Central memory CD8-positive, alpha-beta T cell (primary cell): ENCODE results near the gene PCNX2.

Experiments
- ATAC-seq: fragments of 150-1000 bp; cut with Tn5 transposase; replicated peaks from 2 replicates; pipeline ENCODE4 v1.10.0; 2022; ENCODE audit warnings: mild to moderate bottlenecking, moderate FRiP score, moderate number of reproducible peaks; ENCODE audit not compliant: poor library complexity, severe bottlenecking; ENCODE audit errors: extremely low read depth
- DNase-seq, 2 donors: peaks; one replicate each; pipeline ENCODE4 v3.0.0; 2021; ENCODE audit warnings: low spot score in 2 of 2
- H3K27ac Mint-ChIP-seq: one replicate; pipeline ENCODE4 v1.8.0; 2022; ENCODE audit warnings: low read depth, mild to moderate bottlenecking, moderate library complexity, mixed read lengths
- H3K27me3 Mint-ChIP-seq: one replicate; pipeline ENCODE4 v1.8.0; 2022; ENCODE audit warnings: mixed read lengths
- H3K36me3 Mint-ChIP-seq: one replicate; pipeline ENCODE4 v1.8.0; 2022; ENCODE audit warnings: mild to moderate bottlenecking, moderate library complexity, mixed read lengths; ENCODE audit not compliant: insufficient read depth
- H3K4me1 Mint-ChIP-seq: one replicate; pipeline ENCODE4 v1.8.0; 2022; ENCODE audit warnings: mixed read lengths
- H3K4me3 Mint-ChIP-seq: one replicate; pipeline ENCODE4 v1.8.0; 2022; ENCODE audit warnings: mild to moderate bottlenecking, moderate library complexity, mixed read lengths
- H3K9me3 Mint-ChIP-seq: one replicate; pipeline ENCODE4 v1.8.0; 2022; ENCODE audit warnings: mixed read lengths

Gene PCNX2

GRCh38 chr1:232996143-232996542 is 299.4 kb downstream of the PCNX2 start:
- Mint-ChIP-seq H3K9me3 (no peaks in the 10 kb centered on the region), H3K27ac (no peak overlapping the region), H3K36me3 (peaks cover 50% of the 10 kb centered on the region), H3K4me1 (peaks cover under 1% of the 10 kb centered on the region), H3K4me3 (no peak overlapping the region), H3K27me3 (no peaks in the 10 kb centered on the region)
- no peak for DNase-seq
- no peak for ATAC-seq

GRCh38 chr1:232995189-232995588 is 300.3 kb downstream of the PCNX2 start:
- Mint-ChIP-seq H3K4me3 (no peak overlapping the region), H3K4me1 (peaks cover 5% of the 10 kb centered on the region), H3K9me3 (no peaks in the 10 kb centered on the region), H3K36me3 (peaks cover 45% of the 10 kb centered on the region), H3K27ac (no peak overlapping the region), H3K27me3 (no peaks in the 10 kb centered on the region)
- DNase-seq, result no peak
- no peak for ATAC-seq

- H3K4me3 Mint-ChIP-seq, result no peak overlapping the region
- DNase-seq (no peak), ATAC-seq (no peak)
- H3K36me3 Mint-ChIP-seq, result peaks cover 35% of the 10 kb centered on the region
- H3K4me1 Mint-ChIP-seq, result peaks cover 5% of the 10 kb centered on the region
- H3K27ac Mint-ChIP-seq, result no peak overlapping the region
- no peaks in the 10 kb centered on the region for H3K27me3 Mint-ChIP-seq
- H3K9me3 Mint-ChIP-seq, result no peaks in the 10 kb centered on the region
Measured at GRCh38 chr1:232993555-232993954, 302.0 kb downstream of the PCNX2 start.

- no peaks in the 10 kb centered on the region for H3K27me3 Mint-ChIP-seq
- DNase-seq (no peak), ATAC-seq (no peak)
- no peaks in the 10 kb centered on the region for H3K9me3 Mint-ChIP-seq
- H3K36me3 Mint-ChIP-seq, result peaks cover 30% of the 10 kb centered on the region
- H3K4me3 Mint-ChIP-seq, result no peak overlapping the region
- peak overlapping the region; percentile 55 for H3K27ac Mint-ChIP-seq
- H3K4me1 Mint-ChIP-seq, result peaks cover 5% of the 10 kb centered on the region
Measured at GRCh38 chr1:232992227-232992626, 303.3 kb downstream of the PCNX2 start.

- peaks cover 24% of the 10 kb centered on the region for H3K36me3 Mint-ChIP-seq
- no peak for DNase-seq
Measured at GRCh38 chr1:232991238-232991637, 304.3 kb downstream of the PCNX2 start.

GRCh38 chr1:232990176-232991128 is 305.1 kb downstream of the PCNX2 start:
- H3K27ac Mint-ChIP-seq, result no peak overlapping the region
- H3K4me1 Mint-ChIP-seq, result peaks cover 5% of the 10 kb centered on the region
- H3K27me3 Mint-ChIP-seq, result no peaks in the 10 kb centered on the region
- H3K36me3 Mint-ChIP-seq, result peaks cover 20% of the 10 kb centered on the region
- DNase-seq (no peak), ATAC-seq (no peak)
- H3K4me3 Mint-ChIP-seq, result no peak overlapping the region
- no peaks in the 10 kb centered on the region for H3K9me3 Mint-ChIP-seq

More at GRCh38 chr1:232991238-232991637, 304.3 kb downstream of the PCNX2 start:
- no peaks in the 10 kb centered on the region for H3K27me3 Mint-ChIP-seq
- peak overlapping the region; percentile 55 for H3K27ac Mint-ChIP-seq
- H3K9me3 Mint-ChIP-seq, result no peaks in the 10 kb centered on the region
- no peak overlapping the region for H3K4me3 Mint-ChIP-seq
- peaks cover 5% of the 10 kb centered on the region for H3K4me1 Mint-ChIP-seq
- ATAC-seq, result no peak

GRCh38 chr1:232988572-232989040 is 306.9 kb downstream of the PCNX2 start:
- Mint-ChIP-seq H3K27ac (no peak overlapping the region), H3K36me3 (peaks cover 14% of the 10 kb centered on the region), H3K4me1 (peaks cover 5% of the 10 kb centered on the region), H3K9me3 (no peaks in the 10 kb centered on the region), H3K27me3 (no peaks in the 10 kb centered on the region), H3K4me3 (no peak overlapping the region)
- DNase-seq, result no peak
- ATAC-seq, result no peak

- ATAC-seq (no peak), DNase-seq (no peak)
- Mint-ChIP-seq H3K27ac (no peak overlapping the region), H3K27me3 (no peaks in the 10 kb centered on the region), H3K9me3 (no peaks in the 10 kb centered on the region), H3K36me3 (peaks cover 8% of the 10 kb centered on the region), H3K4me3 (no peak overlapping the region), H3K4me1 (peaks cover 5% of the 10 kb centered on the region)
Measured at GRCh38 chr1:232987774-232988140, 307.8 kb downstream of the PCNX2 start.

GRCh38 chr1:232987046-232987773 is 308.3 kb downstream of the PCNX2 start:
- Mint-ChIP-seq H3K36me3 (peaks cover 8% of the 10 kb centered on the region), H3K27me3 (no peaks in the 10 kb centered on the region), H3K9me3 (no peaks in the 10 kb centered on the region), H3K4me1 (peaks cover 5% of the 10 kb centered on the region), H3K4me3 (no peak overlapping the region), H3K27ac (no peak overlapping the region)
- DNase-seq, result no peak
- ATAC-seq, result no peak

- H3K4me1 Mint-ChIP-seq, result peaks cover 5% of the 10 kb centered on the region
- no peak for DNase-seq
- no peak overlapping the region for H3K4me3 Mint-ChIP-seq
- no peaks in the 10 kb centered on the region for H3K9me3 Mint-ChIP-seq
- H3K36me3 Mint-ChIP-seq, result peaks cover 8% of the 10 kb centered on the region
- H3K27me3 Mint-ChIP-seq, result no peaks in the 10 kb centered on the region
- no peak overlapping the region for H3K27ac Mint-ChIP-seq
- ATAC-seq, result no peak
Measured at GRCh38 chr1:232986527-232986922, 309.0 kb downstream of the PCNX2 start.

GRCh38 chr1:232985882-232986526 is 309.5 kb downstream of the PCNX2 start:
- Mint-ChIP-seq H3K36me3 (peaks cover 6% of the 10 kb centered on the region), H3K4me3 (no peak overlapping the region), H3K27me3 (no peaks in the 10 kb centered on the region), H3K9me3 (no peaks in the 10 kb centered on the region), H3K4me1 (peaks cover 3% of the 10 kb centered on the region), H3K27ac (no peak overlapping the region)
- no peak for ATAC-seq
- no peak for DNase-seq

GRCh38 chr1:232984577-232985425 is 310.7 kb downstream of the PCNX2 start:
- Mint-ChIP-seq H3K4me3 (no peak overlapping the region), H3K27ac (no peak overlapping the region), H3K36me3 (peaks cover 6% of the 10 kb centered on the region), H3K9me3 (no peaks in the 10 kb centered on the region), H3K27me3 (no peaks in the 10 kb centered on the region), H3K4me1 (no peaks in the 10 kb centered on the region)
- DNase-seq (no peak), ATAC-seq (no peak)
